ENCODE measurements around the gene DBX1. TPM values are rescaled to one million over a fixed set of nuclear protein-coding genes. Genes with fewer than 3 reads are reported as not detected.
"Not testable (repeated sequence)": the region's sequence is repeated elsewhere in the genome, so short reads cannot be mapped to it uniquely, and the experiment has no call there.

DBX1 gene
- total RNA-seq, 1 donor from 2014 or later, result not detected

DNA sequence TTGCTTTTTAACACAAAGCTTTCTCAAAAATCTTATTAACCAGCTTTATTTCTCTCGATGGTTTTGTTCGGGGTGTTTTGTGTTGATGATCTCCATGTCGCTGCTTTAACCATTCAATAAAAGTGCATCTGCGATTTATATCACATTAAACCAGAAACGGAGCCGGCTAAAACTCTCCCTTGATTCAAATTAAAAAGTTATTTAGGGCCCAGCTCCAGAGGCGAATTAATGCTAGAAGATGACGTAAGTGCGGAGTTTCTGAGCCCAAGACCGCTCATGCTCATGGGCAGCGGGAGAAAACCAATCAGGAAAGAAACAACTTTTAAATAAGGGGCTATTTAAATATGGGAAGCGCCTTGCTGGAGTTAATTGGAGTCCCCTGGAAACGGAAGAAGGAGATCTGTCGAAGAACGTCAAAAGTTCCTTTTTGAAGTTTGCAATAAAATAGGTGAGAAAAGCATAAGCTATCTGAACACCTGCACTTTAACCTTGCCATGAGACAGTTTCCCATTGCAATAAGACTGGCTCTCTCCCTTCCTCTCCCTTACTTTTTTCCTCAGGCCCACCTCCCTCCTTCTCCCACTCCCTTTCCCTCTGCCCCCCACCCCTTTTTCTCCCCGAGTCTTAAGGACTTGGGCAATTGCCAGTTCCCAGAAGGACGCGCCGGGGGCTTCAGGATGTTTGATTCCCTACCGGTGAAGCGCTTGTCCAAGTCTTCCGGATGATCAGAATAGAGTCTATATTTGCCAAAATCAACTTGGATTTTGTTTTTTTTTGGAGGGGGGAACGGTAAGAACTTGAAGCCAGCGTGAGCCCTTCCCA is 1.9 kb upstream of the DBX1 start:
- no peak for DNase-seq (ENCODE audit: low read depth in 2 of 2)

DNA sequence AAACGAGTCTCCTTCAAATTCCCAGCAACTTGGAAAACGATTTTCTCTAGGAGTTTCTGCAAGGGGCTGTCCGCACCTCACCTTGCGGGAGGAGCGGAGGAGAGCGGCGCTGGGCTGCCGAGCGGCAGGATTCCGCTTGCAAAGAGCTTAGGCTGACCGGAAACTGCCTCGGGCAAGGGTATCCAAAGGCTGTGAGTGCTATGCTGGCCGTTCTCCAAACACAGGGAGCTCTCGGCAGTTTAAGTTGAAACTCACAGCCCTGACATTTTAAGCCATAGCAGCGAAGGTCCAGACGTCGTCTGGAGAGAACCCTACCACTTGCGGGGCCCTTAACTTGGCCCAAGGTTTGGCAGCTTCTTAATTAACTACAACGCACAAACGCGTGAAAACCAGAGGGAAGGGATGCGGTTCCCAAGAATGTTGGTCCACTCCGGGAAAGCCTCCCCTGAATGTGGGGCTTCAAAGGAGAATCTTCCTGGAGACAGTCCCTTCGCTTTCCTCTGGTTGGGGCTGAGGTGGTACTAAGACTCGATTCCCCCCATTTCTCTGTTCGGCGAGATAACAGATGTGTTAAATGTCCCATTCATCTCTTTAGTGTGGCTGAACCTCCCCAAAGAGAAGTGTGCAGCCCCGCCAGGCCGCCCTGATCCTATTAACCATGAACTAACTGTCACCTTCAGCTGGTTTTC is 1.1 kb upstream of the DBX1 start:
- no peak for DNase-seq (ENCODE audit: low read depth in 2 of 2)

DNA sequence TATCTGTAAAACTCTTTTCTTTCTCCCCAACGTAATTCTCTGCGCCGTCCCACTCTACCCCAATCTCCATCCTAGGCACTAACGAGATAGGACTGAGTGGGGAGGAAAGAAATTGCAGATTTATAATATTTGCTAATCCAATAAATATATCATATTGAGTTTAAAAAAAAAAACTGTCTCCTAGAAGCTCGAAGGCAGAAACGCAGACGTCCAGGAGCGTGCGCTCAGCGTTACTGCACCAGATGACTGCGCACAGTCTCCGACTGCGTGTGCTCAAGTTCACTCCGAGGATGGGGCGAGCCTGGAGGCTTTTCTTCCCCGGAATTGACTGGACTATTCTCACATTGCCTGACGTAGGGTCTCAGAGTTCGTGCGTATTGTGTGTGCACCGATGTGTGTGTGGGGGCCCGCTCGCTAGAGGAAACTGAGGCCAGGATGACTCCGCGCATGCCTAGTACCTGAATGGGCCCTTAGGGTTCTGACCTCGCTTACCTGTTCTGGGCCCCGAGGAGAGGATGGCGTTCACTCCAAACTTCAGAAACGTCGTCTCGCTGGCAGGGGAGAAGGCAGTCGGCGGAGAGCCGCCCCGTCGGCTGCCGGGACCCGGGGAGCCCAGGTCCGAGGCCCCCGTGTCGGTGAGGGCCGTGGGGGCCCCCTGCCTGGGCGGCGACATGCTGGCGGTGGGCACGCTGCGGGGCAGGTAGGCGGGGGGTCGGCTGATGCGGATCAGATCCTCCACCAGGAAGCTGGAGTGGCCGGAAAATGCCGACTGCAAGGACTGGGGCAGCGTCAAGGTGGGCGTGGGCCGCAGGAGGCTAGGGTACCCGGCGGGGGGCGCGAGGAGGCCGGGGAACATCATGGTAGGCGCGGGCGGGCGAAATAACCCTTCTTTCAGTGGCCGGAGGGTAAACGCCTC is 551 bp downstream of the DBX1 start:
- DNase-seq (ENCODE audit: low read depth in 2 of 2), result no peak

DNA sequence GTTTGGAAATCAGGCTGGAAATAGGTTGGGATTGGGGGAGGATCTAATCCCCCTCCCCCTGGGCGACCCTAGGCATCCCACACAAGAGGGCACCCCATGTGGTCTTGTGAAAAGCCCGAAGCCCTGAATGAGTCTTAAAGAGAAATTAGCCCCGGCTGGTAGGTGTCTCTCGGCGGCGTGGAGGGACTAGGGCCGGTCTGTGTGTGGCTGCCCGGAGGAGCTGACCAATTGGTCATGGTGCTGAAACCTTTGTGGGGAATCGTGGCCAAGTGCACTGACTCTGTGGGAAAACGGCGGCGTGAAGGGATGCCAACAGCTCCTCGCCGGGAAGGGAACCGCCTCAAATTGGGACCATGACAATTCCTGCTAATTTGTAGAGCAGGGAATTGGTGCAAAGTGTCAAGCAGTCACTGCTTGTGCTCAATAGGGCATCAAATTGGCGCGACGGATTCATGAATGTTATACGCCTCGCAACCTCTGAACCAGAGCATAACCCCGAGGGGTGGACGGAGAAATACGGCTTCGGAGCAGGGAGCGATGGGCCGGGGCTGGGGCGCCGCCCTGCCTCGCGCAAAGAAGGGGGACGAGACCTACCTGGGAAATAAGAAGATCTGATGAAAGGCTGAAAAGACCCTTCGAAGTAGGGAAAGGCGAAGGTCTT is 1.5 kb downstream of the DBX1 start:
- DNase-seq (ENCODE audit: low read depth in 2 of 2), result peak; percentile 74 to 76

DNA sequence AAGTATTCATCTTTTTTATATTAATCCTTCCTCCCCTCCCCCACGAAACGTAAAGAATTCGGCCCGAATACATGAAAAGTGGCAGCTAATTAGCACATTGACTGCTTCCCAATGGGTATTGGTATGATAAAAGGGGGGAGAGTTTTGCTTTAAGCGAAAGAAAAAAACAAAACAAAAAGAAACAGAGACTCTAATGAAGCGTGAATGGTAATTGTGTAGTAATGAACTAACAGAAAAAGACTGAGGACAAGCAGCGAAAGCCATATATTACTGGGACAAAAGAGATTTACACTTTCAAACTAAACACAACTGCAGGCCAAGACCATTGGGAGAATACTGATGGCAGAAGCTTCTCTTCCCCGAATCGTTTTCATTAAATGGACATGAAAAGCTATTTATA is 2.5 kb downstream of the DBX1 start:
- DNase-seq (ENCODE audit: low read depth in 2 of 2), result no peak

DNA sequence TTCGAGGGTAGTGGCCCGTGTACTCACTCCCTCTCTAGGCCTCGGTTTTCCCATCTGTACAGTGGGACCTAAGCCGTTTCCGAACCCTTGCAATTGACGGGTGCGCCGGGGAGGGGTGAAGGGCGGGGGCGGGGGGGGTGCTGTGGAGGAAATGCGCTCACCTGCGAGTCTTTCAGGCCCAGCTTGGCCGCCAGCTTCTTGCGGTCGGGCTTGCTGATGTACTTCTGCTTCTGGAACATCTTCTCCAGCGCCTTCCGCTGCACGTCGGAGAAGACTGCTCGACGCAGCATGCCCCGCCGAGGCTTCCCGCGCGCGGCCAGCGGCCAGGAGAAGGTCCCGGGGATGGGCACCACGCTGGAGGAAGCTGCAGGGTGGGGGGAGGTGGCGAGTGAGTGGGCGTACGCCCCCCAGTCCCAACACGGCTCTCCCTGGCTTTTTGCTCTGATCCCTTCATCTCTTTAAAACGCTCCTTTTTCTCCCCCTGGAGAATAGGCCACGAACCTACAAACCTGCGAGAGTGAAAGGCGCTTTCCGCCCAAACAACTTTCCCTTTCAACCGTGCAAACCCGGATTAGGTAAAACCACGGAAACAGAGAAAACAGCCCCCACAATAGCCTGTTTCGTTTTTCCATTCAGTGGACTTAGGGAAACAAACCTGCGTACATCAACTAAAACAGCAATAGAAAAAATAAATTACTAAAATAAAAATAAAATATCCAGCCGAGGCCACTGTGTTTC is 3.2 kb downstream of the DBX1 start:
- no peak for DNase-seq (ENCODE audit: low read depth in 2 of 2)

DNA sequence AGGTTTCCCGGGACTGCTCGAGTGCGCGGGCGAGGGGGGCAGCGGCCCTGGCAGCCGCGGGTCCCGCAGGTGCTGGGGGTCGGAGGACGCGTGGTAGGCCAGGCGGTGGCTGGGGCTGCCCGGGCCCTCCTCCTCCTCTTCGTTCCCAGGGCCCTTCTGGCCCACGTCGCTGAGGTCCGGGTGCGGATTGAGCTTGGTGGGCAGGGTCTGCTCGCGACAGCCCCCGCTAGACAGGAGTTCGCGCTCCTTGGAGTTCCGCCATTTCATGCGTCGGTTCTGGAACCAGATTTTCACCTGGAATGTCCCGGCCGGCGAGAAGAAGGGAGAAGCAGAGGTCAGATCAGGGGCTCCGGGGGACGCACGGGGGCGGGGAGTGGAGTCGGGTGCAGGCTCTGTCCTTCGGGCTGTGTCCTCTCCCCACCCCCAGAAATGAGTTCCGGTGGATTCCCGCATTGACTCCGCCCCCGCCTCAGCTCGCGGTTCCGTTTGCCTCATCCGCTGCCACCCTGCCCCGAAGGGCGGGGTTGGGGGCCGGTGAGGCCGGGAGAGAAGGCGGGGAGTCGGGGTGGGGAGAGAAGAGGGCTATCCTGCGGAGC is 3.9 kb downstream of the DBX1 start:
- no peak for DNase-seq (ENCODE audit: low read depth in 2 of 2)

DNA sequence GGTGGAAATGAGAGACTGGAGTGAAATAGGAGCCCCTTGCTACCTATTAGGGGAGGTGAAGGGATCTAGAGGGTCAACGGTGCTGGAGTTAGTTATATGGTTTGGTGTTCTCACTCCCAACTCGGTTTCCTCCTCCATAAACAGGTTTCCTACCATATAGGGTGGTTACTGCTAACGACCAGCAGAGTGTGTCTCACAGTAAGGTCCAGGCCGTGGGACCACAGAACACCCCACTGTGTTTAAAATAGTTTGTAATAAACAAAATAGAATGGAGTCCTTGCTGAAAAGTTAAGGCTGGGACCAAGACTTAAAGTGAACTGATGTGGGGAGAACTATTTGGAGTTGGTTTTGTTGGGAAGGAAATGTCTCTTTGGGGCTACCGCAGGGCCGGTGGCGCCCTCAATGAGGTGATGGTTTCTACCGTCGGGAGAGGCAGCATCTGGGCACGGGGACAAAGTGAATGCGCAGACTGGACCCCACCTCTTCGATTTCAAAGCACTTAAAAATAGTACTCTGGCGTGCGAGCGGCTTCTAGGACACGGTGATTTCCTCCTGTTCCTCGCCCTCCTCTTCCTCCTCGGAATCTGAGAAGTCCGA is 4.5 kb downstream of the DBX1 start:
- no peak for DNase-seq (ENCODE audit: low read depth in 2 of 2)

DNA sequence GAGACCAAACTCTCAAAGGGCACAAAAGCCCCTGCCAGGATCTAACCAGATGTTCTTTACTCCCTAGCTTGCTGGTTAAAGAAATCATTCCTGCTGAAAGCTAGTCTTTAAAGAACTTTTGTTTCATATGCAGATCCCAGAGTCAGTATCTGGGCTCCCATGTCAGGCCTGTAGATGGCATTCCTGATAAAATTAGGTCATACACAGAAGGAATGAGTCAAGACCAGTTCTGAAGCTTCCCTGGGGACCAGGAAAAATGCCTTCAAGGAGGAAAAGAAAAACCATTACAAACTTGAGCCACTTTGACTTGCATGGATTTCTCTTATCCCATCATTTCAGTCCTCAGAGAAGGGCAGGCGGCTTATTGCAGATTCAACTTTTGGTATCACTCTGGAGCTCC is 5.9 kb downstream of the DBX1 start:
- no peak for DNase-seq (ENCODE audit: low read depth in 2 of 2)

DNA sequence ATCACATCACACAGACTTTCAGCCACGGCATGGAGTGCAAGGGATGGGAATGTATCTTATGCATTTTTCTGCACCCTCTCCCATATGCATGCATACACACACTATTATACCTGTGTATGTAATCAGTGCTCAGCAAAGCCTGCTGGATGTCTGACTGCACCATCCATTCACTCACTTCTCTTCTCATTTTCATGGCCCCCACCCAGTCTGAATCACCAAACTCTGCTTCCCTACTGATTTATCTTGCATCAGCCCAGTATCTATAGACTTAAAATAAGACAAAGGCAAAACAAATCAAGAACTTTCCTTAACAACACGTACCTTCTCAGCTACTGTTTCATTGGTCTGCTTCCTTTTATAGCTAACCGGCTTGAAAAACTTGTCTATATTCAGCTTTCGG is 21.6 kb downstream of the DBX1 start:
- DNase-seq (ENCODE audit: low read depth in 2 of 2), result no peak

DNA sequence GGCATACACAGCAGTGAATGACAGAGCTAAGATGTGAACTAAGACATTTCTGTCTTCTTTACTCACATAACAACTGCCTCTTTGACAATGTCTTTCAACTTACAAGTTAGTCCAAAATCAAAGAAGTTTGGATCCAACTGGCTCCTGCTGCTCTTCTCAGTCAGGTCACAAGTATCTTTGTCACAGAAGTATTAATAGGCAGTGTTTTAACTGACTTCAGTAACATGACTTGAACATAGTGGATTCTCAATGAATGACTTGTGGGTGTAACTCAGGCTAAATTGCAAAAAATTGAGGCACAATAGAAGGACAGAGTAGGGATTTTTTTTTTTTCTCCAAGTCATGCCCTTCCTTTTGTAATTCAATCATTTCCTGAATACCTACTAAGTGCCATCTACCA is 22.6 kb downstream of the DBX1 start:
- no peak for DNase-seq (ENCODE audit: low read depth in 2 of 2)

DNA sequence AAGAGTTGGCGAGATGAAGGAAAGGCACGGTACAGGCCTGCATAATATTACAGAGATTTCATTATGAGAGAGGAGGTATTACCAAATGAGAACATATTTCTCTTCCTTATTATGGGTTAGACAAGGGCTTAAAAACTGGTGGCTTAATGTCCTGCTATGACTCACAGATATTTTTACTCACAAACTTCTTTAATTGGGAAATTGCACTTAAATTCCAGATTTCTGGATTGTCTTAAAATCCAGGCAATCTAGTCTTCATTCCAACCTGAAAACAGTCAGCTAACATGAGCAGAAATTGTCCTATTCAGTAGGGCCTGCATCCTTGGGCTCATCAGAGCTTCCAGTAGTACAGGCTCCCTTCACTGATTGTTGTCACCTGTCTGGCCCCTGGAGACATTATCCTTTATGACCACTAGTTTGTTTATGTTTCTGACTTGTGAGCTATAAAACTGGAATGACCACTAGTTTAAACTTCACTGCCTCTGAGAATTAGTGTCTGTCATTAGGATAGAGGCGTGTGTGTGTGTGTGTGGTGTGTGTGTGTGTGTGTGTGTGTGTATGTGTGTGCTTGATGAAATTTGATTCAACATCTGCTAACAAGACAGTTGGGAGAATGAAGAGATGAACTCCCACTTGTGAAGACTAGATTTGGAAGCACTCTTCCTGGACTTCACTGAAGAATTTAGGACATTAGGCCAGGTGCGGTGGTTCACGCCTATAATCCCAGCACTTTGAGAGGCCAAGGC is 25.1 kb downstream of the DBX1 start:
- no peak for DNase-seq (ENCODE audit: low read depth in 2 of 2)

DNA sequence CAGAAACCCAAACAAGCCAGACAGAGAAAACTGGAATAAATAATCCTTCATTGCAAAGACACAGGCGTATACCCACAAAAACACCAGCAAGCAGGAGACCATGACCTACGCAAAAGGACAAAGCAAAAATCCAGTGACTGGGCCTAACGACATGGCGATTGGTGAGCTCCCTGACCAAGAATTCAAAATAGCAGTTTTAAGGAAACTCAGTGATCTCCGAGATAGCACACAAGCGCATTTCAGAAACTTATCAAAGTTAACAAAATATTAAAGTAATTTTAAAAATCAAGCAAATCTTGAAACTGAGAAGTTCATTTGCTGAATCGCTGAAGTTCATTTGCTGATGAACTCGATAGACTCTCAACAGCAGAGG is 27.6 kb downstream of the DBX1 start:
- no peak for DNase-seq (ENCODE audit: low read depth in 2 of 2)

DNA sequence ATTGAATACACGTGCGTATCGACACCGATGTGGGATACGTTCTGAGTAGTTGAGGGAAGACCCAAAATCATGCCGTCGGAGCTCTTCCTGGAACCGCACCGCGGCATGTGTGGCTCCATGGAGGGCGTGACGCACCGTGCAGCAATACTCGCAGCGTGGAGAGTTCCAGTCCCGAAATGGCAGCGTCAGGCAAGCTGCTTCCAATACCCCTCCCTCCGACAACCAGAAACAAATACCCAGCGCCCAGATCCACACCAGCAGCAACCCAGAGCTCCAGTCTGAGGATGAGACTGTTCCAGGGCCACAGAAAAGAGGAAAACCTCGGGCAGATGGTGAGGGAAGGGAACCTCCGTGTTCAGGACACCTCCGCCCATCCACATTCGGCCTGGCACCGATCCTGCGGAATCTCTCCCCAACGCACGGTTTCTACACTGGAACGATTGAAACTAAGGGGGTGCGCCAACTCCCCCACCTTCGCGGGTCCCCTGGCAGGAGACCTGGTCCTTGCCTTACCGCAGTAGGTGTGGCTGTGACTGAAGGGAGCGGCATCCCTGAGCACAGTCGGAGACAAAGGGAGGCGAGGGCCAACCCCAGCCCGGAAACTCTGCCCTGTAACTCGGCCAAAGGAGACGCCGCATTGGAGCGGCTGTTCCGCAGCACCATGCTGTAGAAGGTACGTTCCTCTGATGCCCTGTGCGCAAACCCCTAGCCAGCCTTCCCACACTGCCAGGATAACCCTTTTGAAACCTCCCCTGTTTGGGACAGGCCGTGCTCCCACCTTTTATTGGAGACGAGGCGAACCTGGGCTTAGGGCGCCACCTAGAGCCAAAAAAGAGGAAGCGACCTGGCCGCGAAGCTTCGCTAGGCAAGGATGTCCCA is 28.2 kb downstream of the DBX1 start:
- peak; percentile 66 to 74 for DNase-seq (ENCODE audit: low read depth in 2 of 2)

DNA sequence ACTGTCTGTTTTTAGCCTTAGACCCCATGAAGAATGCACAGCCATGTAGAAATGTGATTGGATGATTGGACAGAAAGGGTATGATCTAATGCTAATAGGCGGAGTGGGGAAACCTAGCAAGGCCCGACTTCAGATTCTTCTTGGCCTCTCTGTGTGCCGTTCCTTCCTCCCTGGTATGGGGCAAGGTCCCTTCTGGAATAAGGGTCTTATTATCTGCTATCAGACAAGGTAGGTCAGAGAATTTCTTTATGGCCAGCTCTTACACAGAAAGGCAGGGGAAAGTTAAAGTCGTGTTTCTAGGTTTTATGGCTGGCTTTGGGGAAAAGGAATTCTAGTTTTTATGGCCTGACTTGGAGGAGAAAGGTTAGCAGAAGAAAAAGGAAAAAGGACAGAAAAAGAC is 30.6 kb downstream of the DBX1 start:
- DNase-seq (ENCODE audit: low read depth in 2 of 2), result no peak

DNA sequence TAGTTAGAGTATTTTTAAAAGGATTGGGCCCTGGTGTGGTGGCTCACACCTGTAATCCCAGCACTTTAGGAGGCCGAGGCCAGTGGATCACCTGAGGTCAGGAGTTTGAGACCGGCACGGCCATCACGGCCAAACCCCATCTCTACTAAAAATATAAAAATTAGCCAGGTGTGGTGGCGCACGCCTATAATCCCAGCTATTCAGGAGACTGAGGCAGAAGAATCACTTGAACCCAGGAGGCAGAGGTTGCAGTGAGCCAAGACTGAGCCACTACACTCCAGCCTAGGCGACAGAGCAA is 31.8 kb downstream of the DBX1 start:
- not testable (repeated sequence) for DNase-seq (ENCODE audit: low read depth in 2 of 2)

DNA sequence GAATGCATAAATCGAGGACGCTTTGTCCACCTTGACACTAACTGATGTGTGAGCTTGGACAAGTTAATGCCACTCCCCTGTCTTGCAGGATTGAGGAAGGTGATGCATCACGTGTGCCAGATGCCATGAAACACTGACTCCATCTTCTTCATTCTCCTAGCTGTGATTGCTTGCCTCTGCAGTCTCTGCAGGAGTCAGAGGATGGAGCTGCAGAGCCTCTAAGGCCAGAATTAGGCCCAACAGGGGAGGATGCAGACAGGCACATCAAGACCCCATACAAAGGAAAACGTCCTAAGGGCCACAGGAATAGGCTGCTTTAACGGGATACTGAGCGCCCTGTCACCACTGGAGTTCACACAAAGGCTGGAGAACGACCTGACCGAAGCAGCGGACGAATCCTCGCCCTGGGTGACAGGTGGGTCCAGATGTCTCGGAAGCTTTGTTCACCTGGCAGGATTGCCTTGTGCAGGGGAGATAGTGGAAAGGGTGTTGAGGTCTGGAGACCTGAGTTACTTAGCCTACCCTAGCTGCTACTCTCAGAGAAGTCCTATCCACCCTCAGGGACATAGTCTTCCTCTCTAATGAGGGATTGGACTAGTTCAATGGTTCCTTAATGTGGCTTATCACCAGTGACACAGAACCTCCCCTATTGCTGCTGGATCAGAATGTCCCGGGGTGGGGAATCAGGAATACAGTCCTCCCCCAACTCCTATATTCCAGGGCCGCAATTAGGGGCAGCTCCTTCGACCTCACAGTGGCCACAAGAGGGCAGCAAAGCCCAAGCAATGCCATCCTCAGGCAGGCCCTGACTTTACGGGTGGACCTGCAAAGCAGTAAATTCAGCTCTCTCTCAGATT is 32.4 kb downstream of the DBX1 start:
- DNase-seq (ENCODE audit: low read depth in 2 of 2), result peak; percentile 74 to 81

DNA sequence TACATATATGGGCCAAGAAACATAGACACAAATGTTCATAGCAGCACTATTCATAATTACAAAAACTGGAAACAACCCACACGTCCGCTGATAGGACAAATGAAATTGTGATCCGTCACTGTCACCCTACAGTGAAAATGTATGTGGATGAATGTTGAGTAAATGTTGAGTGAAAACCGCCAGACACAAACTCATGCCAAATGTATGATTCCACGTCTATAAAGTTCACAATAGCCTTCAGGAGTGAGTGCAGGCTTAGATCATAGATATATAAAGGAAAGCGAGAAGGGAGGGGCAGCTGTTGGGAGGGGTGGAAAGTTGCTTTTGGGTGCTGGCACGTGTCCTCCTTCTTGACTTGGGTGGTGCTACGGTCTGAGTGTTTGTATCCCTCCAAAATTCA is 33.6 kb downstream of the DBX1 start:
- DNase-seq (ENCODE audit: low read depth in 2 of 2), result no peak
